Activated CD4-positive, alpha-beta memory T cell treated with anti-CD3 and anti-CD28 coated beads, Interleukin-2, amount 10 ng/mL, durations not matched to agents 7 days and 5 days (primary cell): Measurements from ENCODE around the gene MAL. TPM values are rescaled to one million over a fixed set of nuclear protein-coding genes. Genes with fewer than 3 reads are reported as not detected.

Experiments used
- CTCF ChIA-PET: fragments of 350-600 bp; sonication (Branson Sonifier 250); formaldehyde crosslinking; loops from one replicate; lab custom pipeline; 2021; ENCODE audit warnings: antibody characterized with exemption, inconsistent platforms; lab: Charles Lee
- POLR2A ChIA-PET: fragments of 350-600 bp; sonication (Branson Sonifier 250); formaldehyde crosslinking; loops from one replicate; lab custom pipeline; 2021; ENCODE audit warnings: antibody characterized with exemption; lab: Charles Lee
- DNase-seq: peaks from one replicate; pipeline ENCODE4 v3.0.0-alpha.2; 2020
- H3K27ac Mint-ChIP-seq: one replicate; pipeline ENCODE4 v1.8.0; 2021; ENCODE audit warnings: mild to moderate bottlenecking, mixed read lengths
- H3K27me3 Mint-ChIP-seq: one replicate; pipeline ENCODE4 v1.8.0; 2021; ENCODE audit warnings: mixed read lengths
- H3K36me3 Mint-ChIP-seq: one replicate; pipeline ENCODE4 v1.8.0; 2021; ENCODE audit warnings: low read depth, mixed read lengths
- H3K4me1 Mint-ChIP-seq: one replicate; pipeline ENCODE4 v1.8.0; 2021; ENCODE audit warnings: mixed read lengths
- H3K4me3 Mint-ChIP-seq: one replicate; pipeline ENCODE4 v1.8.0; 2021; ENCODE audit warnings: mild to moderate bottlenecking, mixed read lengths
- H3K9me3 Mint-ChIP-seq: one replicate; pipeline ENCODE4 v1.8.0; 2021; ENCODE audit warnings: mixed read lengths
- total RNA-seq, 2 experiments: library from RNA; stranded (reverse); gene quantifications; one replicate each; pipeline ENCODE4 v1.2.3, GENCODE V29; 2021

The MAL gene
- total RNA-seq, 2 experiments from 2014 or later = 202 to 210 TPM

DNA sequence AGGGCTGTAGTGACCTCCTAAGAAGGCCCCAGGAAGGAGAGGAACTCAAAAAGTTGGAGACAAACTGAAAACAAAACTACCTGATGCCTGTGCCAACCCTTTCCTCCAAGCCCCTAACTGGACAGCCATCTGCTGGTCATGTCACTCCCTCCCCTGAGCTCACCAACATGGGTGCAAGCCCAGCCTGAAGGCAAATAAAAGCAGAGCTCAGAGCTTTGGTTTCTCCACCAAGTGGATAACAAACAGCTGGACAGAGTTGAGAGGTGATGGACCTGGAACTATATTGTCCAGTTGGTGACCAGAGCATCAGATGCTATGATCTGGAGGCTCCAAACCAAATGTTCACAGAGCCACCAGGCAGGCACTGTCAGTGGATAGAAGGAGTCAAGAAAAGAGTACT is 34.6 kb upstream of the MAL start:
- no peaks in the 10 kb centered on the region for H3K36me3 Mint-ChIP-seq
- H3K4me3 Mint-ChIP-seq = no peak overlapping the region
- CTCF ChIA-PET = no interaction called here
- POLR2A ChIA-PET = no interaction called here
- DNase-seq = no peak
- H3K9me3 Mint-ChIP-seq = no peaks in the 10 kb centered on the region
- no peaks in the 10 kb centered on the region for H3K4me1 Mint-ChIP-seq
- peaks cover 14% of the 10 kb centered on the region for H3K27me3 Mint-ChIP-seq
- H3K27ac Mint-ChIP-seq = no peak overlapping the region

DNA sequence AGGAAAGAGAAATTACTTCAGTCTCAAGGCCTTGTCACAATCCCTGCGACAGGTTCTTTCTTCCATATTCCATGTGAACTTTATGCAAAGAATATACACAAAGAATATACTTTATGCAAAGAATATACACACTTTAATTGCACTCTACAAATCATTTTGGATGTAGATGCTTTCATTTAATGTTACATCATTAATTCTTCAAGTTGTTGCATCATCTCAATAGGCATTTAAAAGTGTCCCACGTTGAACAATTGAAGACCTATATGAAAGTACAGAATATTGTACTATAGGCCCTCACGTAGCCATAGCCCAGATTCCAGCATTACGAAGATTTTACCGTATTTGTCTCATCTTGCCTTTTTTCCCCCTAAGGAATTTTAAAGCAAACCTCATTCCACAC is 33.1 kb upstream of the MAL start:
- ChIA-PET POLR2A (no interaction called here), CTCF (no interaction called here)
- Mint-ChIP-seq H3K4me1 (no peaks in the 10 kb centered on the region), H3K4me3 (no peak overlapping the region), H3K36me3 (no peaks in the 10 kb centered on the region), H3K9me3 (no peaks in the 10 kb centered on the region), H3K27ac (no peak overlapping the region), H3K27me3 (peaks cover 18% of the 10 kb centered on the region)
- no peak for DNase-seq

DNA sequence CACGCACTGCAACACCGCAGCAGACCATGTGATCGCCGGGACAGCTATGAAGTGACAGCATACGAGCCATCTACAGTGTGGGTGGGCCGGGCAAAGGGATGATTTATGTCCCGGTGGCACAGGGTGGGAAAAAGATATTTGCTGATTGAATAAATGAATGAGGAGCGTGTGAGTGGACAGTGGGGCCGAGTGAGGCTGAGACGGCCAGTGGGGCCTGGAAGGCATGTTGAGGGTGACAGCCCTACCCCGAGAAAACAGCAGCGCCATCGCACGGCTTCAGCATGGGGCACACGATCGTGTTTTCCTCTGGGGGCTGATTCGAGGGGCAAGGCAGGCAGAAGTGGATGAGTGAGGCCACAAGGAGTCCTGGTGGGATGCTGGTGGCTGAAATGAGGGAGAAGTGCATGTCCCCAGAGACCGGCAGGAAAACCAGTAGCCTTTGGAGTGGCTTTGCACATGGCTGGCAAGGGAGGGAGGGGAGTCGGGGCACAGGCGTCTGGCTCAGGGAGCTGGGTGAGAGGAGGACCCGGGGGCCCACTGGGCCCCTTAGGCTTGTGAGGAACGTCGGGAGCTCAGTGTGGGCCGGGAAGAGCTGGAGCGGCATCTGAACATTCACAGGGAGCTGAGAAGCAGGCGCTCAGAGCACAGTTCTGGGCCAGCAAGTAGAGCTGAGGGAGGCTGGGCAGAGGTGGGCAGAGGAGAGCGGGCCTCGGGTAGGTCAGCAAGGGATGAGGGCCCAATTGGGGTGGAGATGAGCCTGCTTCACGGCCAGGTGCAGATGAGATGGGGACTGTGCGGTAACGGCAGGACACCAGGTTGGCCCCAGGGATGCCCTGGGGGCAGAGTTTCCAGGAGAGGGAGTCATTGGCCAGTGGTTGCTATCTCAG is 32.1 kb upstream of the MAL start:
- H3K4me3 Mint-ChIP-seq = no peak overlapping the region
- H3K27ac Mint-ChIP-seq = no peak overlapping the region
- POLR2A ChIA-PET = no interaction called here
- H3K4me1 Mint-ChIP-seq = no peaks in the 10 kb centered on the region
- CTCF ChIA-PET = interaction anchor here (3.6 kb wide), 1 partner anchor 8 kb away, joined by 15 read pairs; no protein-coding TSS in a partner anchor
- peaks cover 24% of the 10 kb centered on the region for H3K27me3 Mint-ChIP-seq
- no peaks in the 10 kb centered on the region for H3K9me3 Mint-ChIP-seq
- H3K36me3 Mint-ChIP-seq = no peaks in the 10 kb centered on the region
- DNase-seq = no peak

DNA sequence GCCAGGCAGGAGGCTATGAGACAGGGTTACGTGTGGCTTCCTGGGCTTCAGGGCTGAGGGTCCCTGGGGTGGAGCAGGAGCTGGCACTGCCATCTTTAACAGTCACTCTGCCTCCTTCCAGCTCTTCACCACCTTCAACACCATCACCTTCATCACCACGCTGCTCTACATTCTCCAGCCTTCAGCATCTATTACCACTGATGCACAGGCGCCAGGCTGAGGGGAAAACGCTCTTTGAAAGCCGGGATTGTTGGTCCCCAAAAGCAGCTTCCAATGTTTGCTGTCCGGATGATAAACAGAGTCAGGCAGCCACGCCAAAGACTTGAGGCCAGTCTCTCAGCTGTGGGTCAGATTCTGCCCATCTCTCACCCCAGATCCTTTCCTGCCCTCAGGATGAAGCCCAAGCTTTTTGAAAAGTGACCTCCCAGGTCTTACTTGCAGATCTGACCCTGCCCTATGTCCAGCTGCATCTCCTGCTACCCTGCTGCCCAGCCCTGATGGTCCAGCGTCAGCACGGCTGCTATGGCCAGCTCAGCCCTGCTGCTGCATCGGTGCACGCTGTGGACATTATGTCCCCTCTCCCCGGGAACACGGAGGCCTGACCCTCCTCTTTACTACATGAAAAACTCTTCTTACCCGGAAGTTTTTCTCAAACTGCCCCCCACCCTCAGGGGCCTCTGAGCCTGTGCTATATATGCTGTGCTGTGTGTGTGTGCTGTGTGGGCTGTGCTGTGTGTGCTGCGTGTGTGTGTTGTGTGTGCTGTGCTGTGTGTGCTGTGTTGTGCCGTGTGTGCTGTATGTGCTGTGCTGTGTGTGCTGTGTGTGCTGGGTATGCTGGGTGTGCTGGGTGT is 31.2 kb upstream of the MAL start:
- H3K4me1 Mint-ChIP-seq = no peaks in the 10 kb centered on the region
- H3K27ac Mint-ChIP-seq = no peak overlapping the region
- H3K9me3 Mint-ChIP-seq = no peaks in the 10 kb centered on the region
- ChIA-PET CTCF (interaction anchor here (3.6 kb wide), 1 partner anchor 9 kb away, joined by 15 read pairs; no protein-coding TSS in a partner anchor), POLR2A (no interaction called here)
- no peak overlapping the region for H3K4me3 Mint-ChIP-seq
- DNase-seq = no peak
- H3K27me3 Mint-ChIP-seq = peaks cover 24% of the 10 kb centered on the region
- no peaks in the 10 kb centered on the region for H3K36me3 Mint-ChIP-seq

DNA sequence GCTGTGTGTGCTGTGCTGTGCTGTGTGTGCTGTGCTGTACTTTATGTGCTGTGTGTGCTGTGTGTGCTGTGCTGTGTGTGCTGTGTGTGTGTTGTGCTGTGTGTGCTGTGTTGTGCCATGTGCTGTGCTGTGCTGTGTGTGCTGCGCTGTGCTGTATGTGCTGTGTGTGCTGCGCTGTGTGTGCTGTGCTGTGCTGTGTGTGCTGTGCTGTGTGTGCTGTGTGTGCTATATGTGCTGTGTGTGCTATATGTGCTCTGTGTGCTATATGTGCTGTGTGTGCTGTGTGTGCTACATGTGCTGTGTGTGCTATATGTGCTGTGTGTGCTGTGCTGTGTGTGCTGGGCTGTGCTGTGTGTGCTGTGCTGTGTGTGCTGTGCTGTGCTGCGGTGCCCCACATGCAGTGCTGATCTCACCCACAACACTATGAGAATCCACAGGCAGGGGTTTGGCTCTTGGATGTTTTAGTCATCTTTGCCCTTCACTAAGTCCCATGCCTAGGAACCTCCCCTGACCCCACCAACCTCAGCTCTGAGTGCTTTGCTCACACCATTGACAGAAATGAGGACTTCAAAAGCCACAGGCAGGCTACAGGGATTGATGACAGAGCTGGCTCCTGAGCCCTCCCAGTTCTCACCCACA is 30.5 kb upstream of the MAL start:
- H3K27ac Mint-ChIP-seq = no peak overlapping the region
- ChIA-PET CTCF (interaction anchor here (0.9 to 3.6 kb wide), 2 partner anchors 9 to 121 kb away, joined by 3 to 15 read pairs; no protein-coding TSS in a partner anchor), POLR2A (no interaction called here)
- no peaks in the 10 kb centered on the region for H3K36me3 Mint-ChIP-seq
- H3K4me1 Mint-ChIP-seq = no peaks in the 10 kb centered on the region
- peaks cover 22% of the 10 kb centered on the region for H3K27me3 Mint-ChIP-seq
- no peak for DNase-seq
- no peak overlapping the region for H3K4me3 Mint-ChIP-seq
- no peaks in the 10 kb centered on the region for H3K9me3 Mint-ChIP-seq

DNA sequence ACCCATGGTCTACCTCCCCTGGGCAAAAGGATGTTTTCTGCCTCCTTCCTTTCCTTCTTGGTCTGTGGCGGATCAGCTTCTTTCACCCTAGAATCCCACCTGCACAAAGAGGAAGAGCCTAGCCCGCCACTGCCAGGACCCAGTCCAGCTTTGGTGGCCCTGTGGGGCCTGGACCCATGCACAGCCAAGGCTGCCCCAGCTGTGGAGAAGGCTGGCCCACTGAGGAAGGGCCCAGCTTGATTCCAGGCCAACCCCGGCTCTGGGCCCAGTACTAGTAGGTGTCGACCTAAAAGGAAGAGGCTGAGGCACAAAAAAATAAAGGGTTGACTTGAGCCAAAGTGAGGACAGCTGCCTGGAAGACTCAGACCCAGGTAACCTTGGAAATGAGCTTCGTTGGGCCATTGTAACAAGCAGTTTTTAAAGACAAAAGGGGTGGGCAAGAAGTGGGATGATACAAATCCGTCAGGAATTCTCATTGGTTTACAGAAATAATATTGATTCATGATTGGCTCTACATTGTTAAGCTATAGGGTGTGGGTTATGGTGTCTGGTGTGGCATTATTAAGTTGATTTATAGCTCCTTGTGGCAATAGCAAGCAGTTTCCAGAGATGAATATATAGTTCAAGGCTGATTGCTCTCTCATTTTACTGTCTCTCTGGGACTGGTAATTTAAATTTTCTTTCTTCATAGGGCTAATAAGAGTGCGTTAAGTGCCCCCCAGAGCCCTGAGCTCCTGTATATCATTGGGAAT is 29.8 kb upstream of the MAL start:
- ChIA-PET CTCF (interaction anchor here (0.6 to 3.6 kb wide), 3 partner anchors 10 to 120 kb away, joined by 3 to 15 read pairs (median 3); no protein-coding TSS in a partner anchor), POLR2A (no interaction called here)
- Mint-ChIP-seq H3K27me3 (peaks cover 20% of the 10 kb centered on the region), H3K9me3 (no peaks in the 10 kb centered on the region), H3K4me1 (no peaks in the 10 kb centered on the region), H3K27ac (no peak overlapping the region), H3K4me3 (no peak overlapping the region), H3K36me3 (no peaks in the 10 kb centered on the region)
- no peak for DNase-seq

DNA sequence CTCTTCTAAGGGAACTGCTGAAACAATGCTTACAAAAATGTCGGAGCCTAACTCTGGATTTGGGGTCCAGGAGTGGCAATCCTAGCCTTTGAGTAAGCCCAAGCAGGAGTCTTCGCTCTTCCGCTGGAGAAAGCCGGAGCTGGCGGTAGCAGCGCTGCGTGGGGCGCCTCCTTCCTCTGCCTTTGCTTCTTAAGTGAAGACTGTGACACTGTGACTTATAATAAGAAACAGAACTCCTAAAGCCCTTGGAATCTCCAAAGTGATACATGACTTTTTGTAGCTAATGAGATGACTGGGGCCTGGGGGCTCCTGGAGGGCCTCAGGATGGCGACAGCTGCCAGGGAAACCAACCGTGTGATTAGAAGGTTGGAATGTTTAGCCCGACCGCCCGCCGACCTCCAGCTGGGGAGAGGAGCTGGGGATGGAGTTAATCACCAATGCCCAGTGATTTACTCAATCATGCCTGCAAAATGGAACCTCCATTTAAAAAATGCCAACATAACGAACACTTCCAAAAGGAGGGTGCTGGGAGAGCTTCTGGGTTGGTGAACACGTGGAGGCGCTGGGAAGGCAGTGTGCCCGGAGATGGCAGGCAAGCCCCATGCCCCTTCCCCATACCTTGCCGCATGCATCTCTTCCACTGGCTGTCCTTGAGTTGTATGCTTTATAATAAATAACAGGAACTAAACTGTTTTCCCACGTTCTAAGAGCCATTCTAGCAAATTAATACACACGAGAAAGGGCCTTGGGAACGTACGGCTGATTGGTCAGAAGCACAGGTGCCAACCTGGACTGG is 29.0 kb upstream of the MAL start:
- POLR2A ChIA-PET = no interaction called here
- Mint-ChIP-seq H3K36me3 (no peaks in the 10 kb centered on the region), H3K4me1 (no peaks in the 10 kb centered on the region), H3K9me3 (no peaks in the 10 kb centered on the region), H3K27ac (no peak overlapping the region), H3K4me3 (no peak overlapping the region), H3K27me3 (peaks cover 20% of the 10 kb centered on the region)
- CTCF ChIA-PET = interaction anchor here (0.6 to 3.6 kb wide), 2 partner anchors 11 to 84 kb away, joined by 3 to 15 read pairs; no protein-coding TSS in a partner anchor
- DNase-seq = no peak

DNA sequence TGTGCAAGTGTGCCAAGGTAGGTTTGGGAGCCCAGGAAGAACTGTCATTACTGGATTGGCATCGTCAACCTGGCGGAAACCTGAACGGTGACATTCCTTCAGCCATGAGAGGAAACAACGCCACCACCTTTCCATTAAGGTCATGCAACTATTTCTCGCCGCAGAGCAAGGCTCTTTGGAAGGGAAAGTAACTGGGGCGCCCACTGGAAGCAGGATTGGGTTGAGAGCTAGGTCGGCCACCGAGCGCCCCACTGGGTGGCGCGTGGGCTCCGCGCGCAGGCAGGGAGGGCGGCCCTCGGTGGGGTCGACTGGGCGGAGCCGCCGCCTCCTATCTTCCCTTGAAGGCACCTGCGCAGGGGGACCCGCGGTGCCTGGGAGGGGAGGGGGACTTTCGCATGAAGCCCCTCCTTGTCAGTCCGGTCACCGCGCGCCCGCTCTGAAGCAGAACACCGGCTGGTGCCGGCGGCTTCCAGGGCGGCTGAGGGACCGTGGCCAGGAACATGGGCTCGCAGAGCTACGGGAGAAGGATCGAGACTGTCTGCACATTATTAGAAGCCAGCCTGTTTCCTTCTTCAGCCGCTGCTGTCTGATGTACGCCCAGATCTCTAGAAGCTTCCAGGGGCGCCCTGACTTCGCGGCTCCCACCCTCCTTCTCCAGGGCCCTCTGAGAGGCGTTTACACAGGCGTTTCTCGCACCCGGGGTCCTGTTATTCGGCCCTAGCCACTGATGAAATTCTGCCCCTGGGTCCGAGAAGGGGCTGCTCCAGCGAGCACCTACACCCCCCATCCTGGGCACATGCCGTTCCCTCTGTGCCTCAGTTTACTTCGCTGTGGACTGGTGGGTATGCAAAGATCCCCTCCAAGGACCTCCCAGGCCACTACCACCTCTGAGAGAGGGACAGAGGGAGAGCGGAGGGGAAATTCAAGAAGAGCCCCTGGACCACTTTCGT is 27.3 kb upstream of the MAL start:
- DNase-seq = no peak
- H3K27me3 Mint-ChIP-seq = peaks cover 22% of the 10 kb centered on the region
- H3K27ac Mint-ChIP-seq = no peak overlapping the region
- ChIA-PET POLR2A (interaction anchor here (0.6 kb wide), 1 partner anchor 120 kb away, joined by 3 read pairs; no protein-coding TSS in a partner anchor), CTCF (no interaction called here)
- no peak overlapping the region for H3K4me3 Mint-ChIP-seq
- no peaks in the 10 kb centered on the region for H3K9me3 Mint-ChIP-seq
- H3K4me1 Mint-ChIP-seq = no peaks in the 10 kb centered on the region
- no peaks in the 10 kb centered on the region for H3K36me3 Mint-ChIP-seq

DNA sequence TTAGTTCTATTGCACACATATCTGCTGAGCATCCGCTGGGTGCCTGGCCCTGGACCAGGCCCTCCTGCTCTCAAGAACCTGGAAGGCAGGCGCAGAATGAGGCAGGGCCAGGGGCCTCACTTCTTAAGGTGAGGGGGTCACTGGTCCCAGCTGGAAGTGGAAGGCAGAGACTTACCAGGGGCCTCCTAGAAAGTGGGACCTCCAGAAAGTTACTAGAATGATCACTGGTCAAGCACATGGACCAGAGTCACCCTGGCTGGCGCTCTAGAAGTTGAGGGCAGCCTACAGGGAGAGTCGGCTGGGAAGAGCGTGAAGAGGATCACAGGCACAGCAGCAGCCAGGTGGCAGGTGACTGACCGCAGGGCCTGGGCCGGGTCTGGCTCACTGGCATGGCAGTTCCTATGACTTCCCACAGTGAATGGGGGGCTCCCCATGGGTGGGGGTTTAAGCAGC is 26.1 kb upstream of the MAL start:
- no peak overlapping the region for H3K27ac Mint-ChIP-seq
- no peaks in the 10 kb centered on the region for H3K4me1 Mint-ChIP-seq
- ChIA-PET CTCF (no interaction called here), POLR2A (no interaction called here)
- no peak overlapping the region for H3K4me3 Mint-ChIP-seq
- peaks cover 22% of the 10 kb centered on the region for H3K27me3 Mint-ChIP-seq
- H3K9me3 Mint-ChIP-seq = no peaks in the 10 kb centered on the region
- DNase-seq = no peak
- no peaks in the 10 kb centered on the region for H3K36me3 Mint-ChIP-seq

DNA sequence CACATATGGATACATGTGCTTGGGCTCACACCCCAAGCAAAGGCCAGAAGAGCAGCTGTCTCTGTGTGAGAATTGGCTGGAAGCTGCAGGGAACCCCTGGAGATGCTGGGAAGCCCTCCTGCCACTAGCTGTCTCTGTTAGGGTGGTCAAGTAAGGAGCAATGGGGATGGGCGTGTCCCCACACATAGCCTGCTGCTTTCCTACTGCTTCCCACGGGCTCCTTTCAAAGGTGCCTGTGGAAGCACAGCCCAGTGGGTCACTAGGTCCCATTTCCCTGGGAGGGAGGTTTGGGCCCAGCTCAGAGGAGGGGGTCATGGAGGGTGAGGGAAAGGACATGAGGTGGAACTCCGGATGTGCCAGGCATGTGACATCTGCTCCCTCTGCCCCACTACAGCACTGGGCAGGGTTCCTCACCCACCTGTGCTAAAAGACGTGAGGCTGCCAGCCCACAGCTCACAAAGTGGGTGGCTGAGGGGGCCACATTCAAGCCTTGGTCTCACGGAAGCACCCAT is 24.4 kb upstream of the MAL start:
- Mint-ChIP-seq H3K9me3 (no peaks in the 10 kb centered on the region), H3K36me3 (no peaks in the 10 kb centered on the region), H3K27ac (no peak overlapping the region), H3K27me3 (peaks cover 26% of the 10 kb centered on the region), H3K4me1 (no peaks in the 10 kb centered on the region), H3K4me3 (no peak overlapping the region)
- no peak for DNase-seq
- ChIA-PET CTCF (interaction anchor here (1.0 kb wide), 1 partner anchor 114 kb away, joined by 5 read pairs; no protein-coding TSS in a partner anchor), POLR2A (no interaction called here)
